T-helper 17 cell (primary cell): Measurements from ENCODE around the gene MACROD2. TPM values are rescaled to one million over a fixed set of nuclear protein-coding genes. Genes with fewer than 3 reads are reported as not detected.

Experiments
- ATAC-seq: fragments of 150-1000 bp; cut with Tn5 transposase; 2 replicates; pipeline ENCODE4 v1.10.0; 2021; ENCODE audit warnings: mild to moderate bottlenecking, moderate library complexity
- DNase-seq, 3 donors: peaks; one replicate each; pipeline versions ENCODE4 v3.0.0 to v3.0.0-alpha.2; 2020 to 2021
- H3K9me3 ChIP-seq: one replicate; pipeline ENCODE4 v1.7.0; 2013; ENCODE audit warnings: low read length, mild to moderate bottlenecking; ENCODE audit not compliant: control insufficient read depth, poor library complexity, severe bottlenecking
- H3K27ac Mint-ChIP-seq: one replicate; pipeline ENCODE4 v1.8.0; 2022; ENCODE audit warnings: mild to moderate bottlenecking, moderate library complexity, mixed read lengths
- H3K27me3 Mint-ChIP-seq: one replicate; pipeline ENCODE4 v1.8.0; 2022; ENCODE audit warnings: mixed read lengths
- H3K36me3 Mint-ChIP-seq: one replicate; pipeline ENCODE4 v1.8.0; 2022; ENCODE audit warnings: low read depth, mixed read lengths
- H3K4me1 Mint-ChIP-seq: one replicate; pipeline ENCODE4 v1.8.0; 2022; ENCODE audit warnings: mild to moderate bottlenecking, mixed read lengths
- H3K4me3 Mint-ChIP-seq: one replicate; pipeline ENCODE4 v1.8.0; 2022; ENCODE audit warnings: mild to moderate bottlenecking, moderate library complexity, mixed read lengths
- total RNA-seq, 4 donors: library from RNA in 2 of 4; stranded (reverse) in 2 of 4; gene quantifications; one replicate each; pipeline ENCODE4 v1.2.3 and lab custom pipeline; 2022 to 2026

The MACROD2 gene
- total RNA-seq, 2 donors from 2014 or later, result 0.85 TPM; not detected in 1

DNA sequence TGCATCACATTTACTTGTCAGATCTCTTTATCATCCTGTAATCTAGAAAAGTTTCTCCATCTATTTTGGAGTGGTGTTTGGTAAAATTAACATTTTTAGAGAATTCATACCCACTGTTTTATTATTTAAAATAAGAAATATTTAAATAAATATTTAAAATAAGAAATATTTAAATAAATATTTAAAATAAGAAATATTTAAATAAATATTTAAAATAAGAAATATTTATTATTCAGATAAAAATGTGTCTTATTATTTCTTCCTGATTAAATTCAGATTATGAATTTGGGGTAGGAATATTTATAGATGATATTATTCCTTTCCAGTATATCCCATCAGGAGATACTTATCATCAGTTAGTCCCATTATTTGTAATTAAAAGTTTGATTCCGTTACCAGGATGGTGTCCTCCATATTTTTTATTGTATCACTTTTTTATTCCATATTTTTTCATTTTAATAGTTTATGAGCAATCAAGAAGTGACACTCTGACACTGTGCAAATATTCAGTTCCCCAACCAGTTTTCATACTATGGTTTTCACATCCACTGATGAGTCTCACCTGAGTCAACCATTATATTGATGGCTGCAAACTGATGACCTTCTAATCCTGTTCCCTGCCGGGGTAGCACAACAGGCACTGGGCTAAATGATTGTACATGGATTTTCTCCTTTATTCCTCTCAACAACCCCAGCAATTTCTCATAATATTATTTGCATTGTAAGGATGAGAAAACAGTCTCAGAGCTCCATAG is 1555.0 kb downstream of the MACROD2 start:
- no peak overlapping the region for H3K27ac Mint-ChIP-seq
- no peak overlapping the region for H3K4me3 Mint-ChIP-seq
- no peaks in the 10 kb centered on the region for H3K9me3 ChIP-seq
- H3K27me3 Mint-ChIP-seq, result no peaks in the 10 kb centered on the region
- no peaks in the 10 kb centered on the region for H3K4me1 Mint-ChIP-seq
- H3K36me3 Mint-ChIP-seq, result no peaks in the 10 kb centered on the region
- ATAC-seq (no peak), DNase-seq (no peak)

DNA sequence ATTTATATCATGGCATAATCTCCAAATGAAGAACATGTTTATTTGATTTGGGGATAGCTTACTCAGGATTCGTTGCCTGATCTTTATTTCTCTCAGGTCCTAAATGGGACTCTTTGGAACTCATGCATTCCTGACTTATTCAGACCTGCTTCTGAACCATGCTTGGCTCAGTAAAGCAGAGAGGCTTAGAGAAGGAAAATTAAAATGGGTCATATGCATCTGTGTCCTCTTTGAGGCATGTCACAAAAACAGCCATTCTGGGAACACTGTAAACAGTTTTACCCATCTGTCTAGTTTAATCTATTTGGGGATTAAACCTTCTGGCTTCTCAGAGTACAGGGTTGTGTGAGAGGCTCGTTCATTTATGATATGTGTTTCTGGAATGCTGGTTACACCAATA is 1560.6 kb downstream of the MACROD2 start:
- ATAC-seq (no peak), DNase-seq (no peak)
- H3K27me3 Mint-ChIP-seq, result no peaks in the 10 kb centered on the region
- no peaks in the 10 kb centered on the region for H3K4me1 Mint-ChIP-seq
- no peaks in the 10 kb centered on the region for H3K9me3 ChIP-seq
- no peaks in the 10 kb centered on the region for H3K36me3 Mint-ChIP-seq
- no peak overlapping the region for H3K27ac Mint-ChIP-seq
- no peak overlapping the region for H3K4me3 Mint-ChIP-seq

DNA sequence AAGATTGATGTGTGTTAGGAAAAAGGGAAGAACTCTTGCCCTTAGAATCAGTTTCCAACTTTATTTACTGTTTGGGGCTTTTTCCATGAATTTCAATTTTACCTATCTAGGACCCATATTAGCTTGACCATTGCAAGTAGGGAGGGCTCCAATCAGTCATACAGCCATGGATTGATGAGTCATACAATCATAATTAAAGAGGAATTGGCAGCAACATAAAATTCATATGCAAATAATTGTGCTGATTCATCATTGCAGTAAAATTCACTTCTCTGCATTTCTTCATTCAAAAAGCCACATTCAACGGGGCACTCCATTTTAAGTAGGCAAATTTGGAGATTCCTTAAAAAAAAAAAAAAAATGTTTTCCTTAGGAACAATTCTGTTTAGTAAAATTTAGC is 1561.6 kb downstream of the MACROD2 start:
- no peak for ATAC-seq
- no peaks in the 10 kb centered on the region for H3K9me3 ChIP-seq
- H3K36me3 Mint-ChIP-seq, result no peaks in the 10 kb centered on the region
- no peak overlapping the region for H3K4me3 Mint-ChIP-seq
- H3K4me1 Mint-ChIP-seq, result no peaks in the 10 kb centered on the region
- no peak overlapping the region for H3K27ac Mint-ChIP-seq
- no peaks in the 10 kb centered on the region for H3K27me3 Mint-ChIP-seq
- DNase-seq, result no peak

DNA sequence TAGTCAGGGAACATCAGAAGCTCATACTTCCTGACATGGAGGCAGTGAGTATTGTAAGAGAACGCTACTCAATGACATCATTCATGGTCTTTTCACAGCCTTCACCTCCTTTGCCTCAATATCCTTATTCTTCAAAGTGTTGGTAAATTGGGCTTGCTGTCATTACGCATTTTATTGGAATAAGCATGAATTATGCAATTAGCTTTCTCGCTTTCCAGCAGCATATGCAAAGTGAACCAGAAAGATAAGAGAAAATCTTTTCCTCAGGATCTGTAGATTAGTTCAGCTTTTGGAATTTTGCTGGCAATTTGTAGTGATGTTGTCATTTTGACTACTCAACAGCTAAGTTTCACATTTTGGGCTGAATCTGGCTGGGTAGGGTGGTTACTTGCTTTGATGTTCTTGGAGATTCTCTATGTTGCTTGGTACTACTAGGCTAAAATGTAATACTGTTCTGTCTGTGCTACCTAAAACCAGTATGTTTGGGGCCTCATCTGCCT is 1565.8 kb downstream of the MACROD2 start:
- Mint-ChIP-seq H3K36me3 (no peaks in the 10 kb centered on the region), H3K27me3 (no peaks in the 10 kb centered on the region), H3K4me1 (no peaks in the 10 kb centered on the region), H3K27ac (no peak overlapping the region), H3K4me3 (no peak overlapping the region)
- DNase-seq (no peak), ATAC-seq (no peak)
- no peaks in the 10 kb centered on the region for H3K9me3 ChIP-seq

DNA sequence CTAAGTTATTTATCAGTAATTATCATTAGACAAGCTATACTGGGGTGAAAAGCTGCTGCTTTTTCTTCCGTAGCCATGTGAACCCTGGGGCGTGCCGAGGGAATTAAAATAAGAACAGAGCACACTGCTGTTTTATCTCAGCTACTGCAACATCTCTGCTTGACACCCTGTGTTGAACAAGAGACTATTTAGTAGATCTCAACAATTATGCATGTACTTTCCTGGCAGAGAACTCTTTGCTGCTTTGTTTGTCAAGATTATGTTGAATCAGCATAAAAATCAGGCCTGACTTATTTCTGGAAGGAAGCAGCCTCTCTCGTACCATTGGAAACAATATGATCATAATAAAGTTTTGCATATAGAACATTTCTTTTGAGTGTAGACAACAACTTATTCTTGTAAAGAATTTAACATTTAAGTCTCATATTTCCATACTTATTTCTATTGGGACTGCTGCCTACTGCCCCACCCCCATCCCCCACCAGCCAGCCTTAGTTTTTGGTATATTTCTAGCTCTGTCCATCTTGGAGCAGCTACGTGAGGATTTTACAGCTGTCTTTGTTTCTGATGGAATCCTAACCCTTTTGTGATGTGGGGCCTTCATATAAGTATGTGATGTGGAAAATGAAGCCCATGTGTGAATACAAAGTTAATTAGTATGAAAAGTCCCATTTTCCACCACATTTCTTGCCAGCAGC is 1566.5 kb downstream of the MACROD2 start:
- DNase-seq, result no peak
- H3K9me3 ChIP-seq, result no peaks in the 10 kb centered on the region
- Mint-ChIP-seq H3K4me3 (no peak overlapping the region), H3K36me3 (no peaks in the 10 kb centered on the region), H3K27ac (no peak overlapping the region), H3K27me3 (no peaks in the 10 kb centered on the region), H3K4me1 (no peaks in the 10 kb centered on the region)
- ATAC-seq, result no peak

DNA sequence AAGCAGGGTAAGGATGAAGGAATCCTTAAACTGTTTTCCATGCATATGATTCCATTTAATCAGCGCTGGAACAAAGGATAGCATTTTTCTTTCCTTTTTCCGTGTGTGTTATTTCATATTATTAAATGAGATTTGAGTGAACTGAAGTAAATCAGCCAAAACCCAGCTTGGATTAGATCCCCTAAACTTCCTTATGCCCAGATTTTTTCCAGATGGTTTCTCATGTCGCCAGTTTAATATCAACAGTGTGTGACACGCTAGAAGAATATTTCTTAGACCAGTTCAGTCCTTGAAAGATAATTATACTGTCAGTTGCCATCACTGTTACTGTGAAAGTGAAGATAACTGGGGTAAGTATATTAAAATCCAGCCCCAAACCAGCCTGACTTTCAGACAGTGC is 1568.5 kb downstream of the MACROD2 start:
- H3K4me3 Mint-ChIP-seq, result no peak overlapping the region
- H3K4me1 Mint-ChIP-seq, result no peaks in the 10 kb centered on the region
- H3K27me3 Mint-ChIP-seq, result no peaks in the 10 kb centered on the region
- no peaks in the 10 kb centered on the region for H3K36me3 Mint-ChIP-seq
- no peak for ATAC-seq
- H3K27ac Mint-ChIP-seq, result no peak overlapping the region
- H3K9me3 ChIP-seq, result no peaks in the 10 kb centered on the region
- no peak for DNase-seq

DNA sequence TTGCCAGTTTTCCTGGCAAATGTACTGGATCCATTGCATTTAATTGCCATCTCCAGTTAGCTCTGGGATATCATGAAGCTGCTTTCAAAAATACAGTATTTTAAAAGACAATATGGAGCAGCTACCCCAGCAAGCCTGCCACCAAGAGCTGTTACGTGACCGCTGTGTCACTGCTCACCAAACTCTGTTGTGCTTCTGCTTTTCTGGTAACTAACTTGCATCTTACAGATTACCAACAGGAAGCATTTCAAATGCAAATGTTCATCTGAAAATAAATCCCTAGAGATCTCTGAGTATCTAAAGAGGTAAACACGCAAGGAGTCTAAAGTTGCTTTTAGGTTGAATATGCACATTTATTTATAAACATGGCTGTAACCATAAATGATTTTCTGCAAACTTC is 1569.7 kb downstream of the MACROD2 start:
- Mint-ChIP-seq H3K27me3 (no peaks in the 10 kb centered on the region), H3K4me1 (no peaks in the 10 kb centered on the region), H3K36me3 (no peaks in the 10 kb centered on the region), H3K4me3 (no peak overlapping the region), H3K27ac (no peak overlapping the region)
- no peak for ATAC-seq
- DNase-seq, result no peak
- H3K9me3 ChIP-seq, result no peaks in the 10 kb centered on the region

DNA sequence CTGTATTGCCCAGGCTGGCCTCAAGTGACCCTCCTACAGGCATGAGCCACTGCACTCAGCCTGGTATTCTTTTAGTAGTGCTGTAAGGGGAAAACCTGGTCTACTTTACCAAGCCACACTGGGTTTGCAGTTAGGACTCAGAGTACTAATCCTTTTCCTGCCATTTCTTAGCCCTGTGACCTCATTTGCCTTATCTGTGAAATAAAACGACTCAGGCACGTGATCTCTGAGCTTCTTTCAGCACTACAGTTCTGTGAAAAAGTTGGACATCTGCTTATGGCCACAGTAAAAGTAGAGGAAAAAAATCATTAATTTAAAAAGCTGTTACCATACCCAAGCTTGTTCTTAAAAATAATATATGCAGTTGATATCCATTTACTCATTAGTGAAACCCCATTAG is 1570.5 kb downstream of the MACROD2 start:
- Mint-ChIP-seq H3K4me1 (no peaks in the 10 kb centered on the region), H3K27me3 (no peaks in the 10 kb centered on the region), H3K27ac (no peak overlapping the region), H3K4me3 (no peak overlapping the region), H3K36me3 (no peaks in the 10 kb centered on the region)
- ATAC-seq (no peak), DNase-seq (no peak)
- no peaks in the 10 kb centered on the region for H3K9me3 ChIP-seq

DNA sequence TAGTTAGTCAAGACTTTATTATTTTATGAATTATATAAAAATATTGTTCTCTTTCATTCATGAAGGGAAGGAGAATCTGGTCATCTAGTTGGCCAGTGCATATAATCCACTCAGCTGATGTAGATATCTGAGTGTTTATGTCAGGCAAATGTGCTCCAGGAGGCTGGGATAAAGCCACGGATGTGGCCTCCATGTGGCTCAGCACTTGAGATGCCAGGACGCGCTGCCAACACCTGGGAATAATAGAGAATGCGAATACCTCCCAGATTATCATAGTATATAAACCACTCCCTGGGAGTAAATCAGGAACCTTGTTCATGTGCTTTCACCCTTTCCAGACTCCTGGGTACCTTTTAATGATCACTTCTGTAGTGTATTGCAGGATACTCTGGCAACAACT is 1571.9 kb downstream of the MACROD2 start:
- Mint-ChIP-seq H3K4me1 (no peaks in the 10 kb centered on the region), H3K36me3 (no peaks in the 10 kb centered on the region), H3K27ac (no peak overlapping the region), H3K27me3 (no peaks in the 10 kb centered on the region), H3K4me3 (no peak overlapping the region)
- no peaks in the 10 kb centered on the region for H3K9me3 ChIP-seq
- DNase-seq (no peak), ATAC-seq (no peak)

DNA sequence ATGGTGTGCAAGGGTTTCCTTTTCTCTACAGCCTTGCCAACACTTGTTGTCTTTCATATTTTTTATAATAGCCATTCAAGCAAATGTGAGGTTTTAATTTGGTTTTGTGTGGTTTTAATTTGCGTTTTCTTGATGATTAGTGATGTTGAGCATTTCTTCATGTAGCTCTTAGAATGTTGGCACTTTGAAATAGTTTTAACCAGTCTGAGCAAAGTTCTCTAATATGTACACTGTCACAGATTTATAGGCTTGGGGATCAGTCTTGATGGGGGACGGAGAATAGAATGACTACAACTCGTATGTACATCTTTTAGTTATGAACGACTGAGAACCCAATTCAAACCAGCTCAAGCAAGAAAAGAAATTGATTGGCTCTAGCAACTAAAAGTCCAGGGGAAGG is 1574.8 kb downstream of the MACROD2 start:
- Mint-ChIP-seq H3K4me3 (no peak overlapping the region), H3K4me1 (no peaks in the 10 kb centered on the region), H3K27me3 (no peaks in the 10 kb centered on the region), H3K36me3 (no peaks in the 10 kb centered on the region), H3K27ac (no peak overlapping the region)
- ATAC-seq, result no peak
- DNase-seq, result no peak
- H3K9me3 ChIP-seq, result no peaks in the 10 kb centered on the region

DNA sequence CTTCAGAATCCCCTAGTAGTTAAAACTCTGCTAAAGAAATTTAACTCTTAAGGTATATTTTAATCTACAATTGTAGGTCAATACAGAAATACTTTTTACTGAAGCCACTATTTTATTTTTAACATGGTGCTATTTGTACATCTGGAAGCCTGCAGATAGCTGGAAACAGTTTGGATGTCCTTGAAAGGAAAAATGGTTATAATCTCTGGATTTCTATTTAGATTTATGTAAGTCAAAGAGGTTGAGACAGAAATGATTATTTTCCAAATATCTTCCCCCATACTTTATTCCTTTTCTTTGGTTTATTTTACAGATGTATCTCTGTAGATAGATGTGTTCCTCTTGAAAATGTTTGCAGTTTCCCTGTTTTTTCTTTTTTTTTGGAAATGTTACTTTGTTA is 1575.7 kb downstream of the MACROD2 start:
- no peaks in the 10 kb centered on the region for H3K9me3 ChIP-seq
- ATAC-seq (no peak), DNase-seq (no peak)
- H3K27me3 Mint-ChIP-seq, result no peaks in the 10 kb centered on the region
- no peak overlapping the region for H3K27ac Mint-ChIP-seq
- H3K36me3 Mint-ChIP-seq, result no peaks in the 10 kb centered on the region
- no peaks in the 10 kb centered on the region for H3K4me1 Mint-ChIP-seq
- H3K4me3 Mint-ChIP-seq, result no peak overlapping the region

DNA sequence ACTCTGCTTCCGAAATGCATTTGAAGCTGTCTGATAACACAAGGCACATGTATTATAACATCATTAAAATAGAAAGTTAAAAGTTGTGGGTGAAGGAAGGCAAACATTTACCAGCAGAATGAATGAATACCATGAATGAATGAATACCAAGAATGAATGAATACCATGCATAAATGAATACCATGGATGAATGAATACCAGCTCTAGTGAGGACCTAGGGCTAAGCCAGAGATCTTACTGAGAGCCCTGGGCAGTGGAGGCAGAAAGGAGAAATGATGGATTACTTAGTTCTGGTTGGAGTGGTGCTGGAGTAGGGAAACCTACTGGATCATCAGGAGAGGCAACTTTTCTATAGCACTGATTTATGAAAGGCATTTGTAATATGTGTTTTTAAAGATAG is 1579.9 kb downstream of the MACROD2 start:
- DNase-seq (no peak), ATAC-seq (no peak)
- no peaks in the 10 kb centered on the region for H3K4me1 Mint-ChIP-seq
- no peak overlapping the region for H3K4me3 Mint-ChIP-seq
- H3K9me3 ChIP-seq, result no peaks in the 10 kb centered on the region
- no peak overlapping the region for H3K27ac Mint-ChIP-seq
- H3K36me3 Mint-ChIP-seq, result no peaks in the 10 kb centered on the region
- H3K27me3 Mint-ChIP-seq, result no peaks in the 10 kb centered on the region

DNA sequence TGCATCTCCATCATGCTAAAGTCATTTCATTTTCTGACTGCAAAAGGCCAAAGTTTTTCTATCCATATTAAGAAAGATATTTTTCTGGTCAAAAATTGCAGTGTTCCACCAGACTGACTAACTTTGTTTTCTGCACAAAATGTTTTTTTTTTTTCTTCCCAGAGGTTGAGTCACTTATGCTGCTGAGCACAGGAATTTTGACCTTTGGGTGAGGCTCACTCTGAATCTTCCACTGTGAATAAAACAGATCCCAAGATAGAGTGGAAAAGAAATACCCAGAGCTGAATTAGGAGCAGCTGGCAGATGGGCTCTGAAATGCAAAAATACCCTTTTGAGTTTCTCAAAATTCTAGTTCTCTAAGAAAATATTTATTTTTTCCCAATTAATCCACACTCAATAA is 1581.1 kb downstream of the MACROD2 start:
- Mint-ChIP-seq H3K4me3 (no peak overlapping the region), H3K27me3 (no peaks in the 10 kb centered on the region), H3K27ac (no peak overlapping the region), H3K4me1 (no peaks in the 10 kb centered on the region), H3K36me3 (no peaks in the 10 kb centered on the region)
- no peaks in the 10 kb centered on the region for H3K9me3 ChIP-seq
- ATAC-seq (no peak), DNase-seq (no peak)

DNA sequence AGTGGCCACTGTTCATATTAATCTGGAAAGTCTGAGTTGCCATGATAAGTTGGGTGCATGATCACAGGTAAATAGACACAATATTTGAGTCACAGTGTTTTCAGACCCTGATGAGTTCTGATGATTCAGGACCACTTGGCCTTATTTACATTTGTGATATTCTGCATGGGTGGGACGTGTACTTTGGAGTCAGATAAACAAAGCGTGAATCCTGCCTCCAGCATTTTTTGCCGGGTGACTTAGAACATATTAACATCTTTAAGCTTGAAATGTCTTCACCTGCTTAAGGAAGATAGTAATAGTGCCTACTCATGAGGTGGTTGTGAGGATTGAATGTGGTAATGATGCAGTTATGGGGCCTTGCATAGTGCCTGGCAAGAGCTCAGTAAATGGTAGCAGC is 1582.8 kb downstream of the MACROD2 start:
- no peak for ATAC-seq
- no peaks in the 10 kb centered on the region for H3K9me3 ChIP-seq
- Mint-ChIP-seq H3K4me1 (no peaks in the 10 kb centered on the region), H3K36me3 (no peaks in the 10 kb centered on the region), H3K27me3 (no peaks in the 10 kb centered on the region), H3K27ac (no peak overlapping the region), H3K4me3 (no peak overlapping the region)
- no peak for DNase-seq
